Panc1 (cell line): Measurements from ENCODE around the gene EIF5A. TPM values are rescaled to one million over a fixed set of nuclear protein-coding genes. Genes with fewer than 3 reads are reported as not detected.

Source experiments
- ATAC-seq: fragments of 200-7000 bp; cut with Tn5 transposase; 2 replicates; pipeline ENCODE4 v1.9.1; 2020; ENCODE audit warnings: mild to moderate bottlenecking, moderate library complexity
- BruUV-seq: library from RNA; stranded (reverse); fragments of 400-500 nt; replicated peaks from 2 replicates; lab custom pipeline; 2021; lab: Mats Ljungman, UMichigan
- CTCF ChIA-PET: fragments of 300-600 bp; sonication (Branson Sonifier 250); formaldehyde crosslinking; loops from one replicate; lab custom pipeline; 2022; ENCODE audit warnings: antibody characterized with exemption; lab: Charles Lee
- POLR2A ChIA-PET: fragments of 300-600 bp; sonication (Branson Sonifier 250); formaldehyde crosslinking; loops from one replicate; lab custom pipeline; 2022; ENCODE audit warnings: antibody characterized with exemption; lab: Charles Lee
- DNase-seq: peaks from one replicate; pipeline ENCODE4 v3.0.0-alpha.2; 2010; ENCODE audit warnings: low read depth, low spot score
- H3K27ac ChIP-seq: 2 replicates; pipeline ENCODE4 v1.5.1; 2011; ENCODE audit warnings: mild to moderate bottlenecking, low read length, inconsistent platforms
- H3K27me3 ChIP-seq: fragments of 200-500 bp; sonication (Bioruptor generic); 2 replicates; pipeline ENCODE4 v1.6.0; 2014; ENCODE audit warnings: low read length, inconsistent platforms; ENCODE audit not compliant: control insufficient read depth, insufficient read depth
- H3K36me3 ChIP-seq: fragments of 200-500 bp; sonication (Bioruptor generic); 2 replicates; pipeline ENCODE4 v1.5.1; 2014; ENCODE audit warnings: inconsistent platforms, mild to moderate bottlenecking, low read length, moderate library complexity; ENCODE audit not compliant: control insufficient read depth, insufficient read depth
- H3K4me1 ChIP-seq: 2 replicates; pipeline ENCODE4 v1.5.1; 2011; ENCODE audit warnings: inconsistent platforms, mild to moderate bottlenecking, low read length, moderate library complexity; ENCODE audit not compliant: control insufficient read depth, insufficient read depth
- H3K4me3 ChIP-seq, 2 experiments: 2 replicates each; pipeline ENCODE4 v1.5.1; 2011 to 2012; ENCODE audit warnings: low read depth in 2 of 2, low read length in 2 of 2, mild to moderate bottlenecking in 2 of 2, inconsistent platforms in 1 of 2, moderate library complexity in 1 of 2
- H3K9me3 ChIP-seq: fragments of 200-500 bp; sonication (Bioruptor generic); 2 replicates; pipeline ENCODE4 v1.5.1; 2014; ENCODE audit warnings: low read depth, mild to moderate bottlenecking, inconsistent platforms, low read length, moderate library complexity; ENCODE audit not compliant: control insufficient read depth, insufficient read depth
- POLR2AphosphoS5 ChIP-seq: IDR thresholded peaks from 2 replicates; pipeline ENCODE4 v1.6.1; 2012; ENCODE audit warnings: mild to moderate bottlenecking, low read depth, low read length, moderate library complexity
- SIN3A ChIP-seq: IDR thresholded peaks from 2 replicates; pipeline ENCODE4 v1.6.1; 2012; ENCODE audit warnings: low read depth, mild to moderate bottlenecking, low read length, moderate library complexity, borderline replicate concordance; ENCODE audit not compliant: insufficient read depth
- TCF7L2 ChIP-seq: IDR thresholded peaks from 2 replicates; pipeline ENCODE4 v1.6.1; 2011; ENCODE audit warnings: mild to moderate bottlenecking, low read depth, low read length, inconsistent platforms
- in situ Hi-C: cut with HindIII; loops from 2 replicates; pipeline ENCODE4 v1.10.0; 2016; ENCODE audit warnings: low sequenced_read_pairs, low pct_unique_long_range_greater_than_20kb
- intact Hi-C: fragments of 100-400 bp; cut with micrococcal nuclease; formaldehyde crosslinking; loops from one replicate; pipeline ENCODE4 v1.10.0; 2022; ENCODE audit not compliant: unreplicated experiment
- total RNA-seq: library from RNA; stranded (reverse); gene quantifications from one replicate; pipeline ENCODE4 v1.2.1, GENCODE V29; 2021; ENCODE audit not compliant: unreplicated experiment
- TF ChIP-seq, protein P1 (sequence below), 2 experiments: IDR thresholded peaks; 2 replicates each; pipeline ENCODE4 v1.6.1; 2011 to 2012; ENCODE audit warnings: low read depth in 2 of 2, control low read depth in 1 of 2, low read length in 1 of 2, mild to moderate bottlenecking in 1 of 2, moderate library complexity in 1 of 2; ENCODE audit not compliant: insufficient read depth in 1 of 2
- TF ChIP-seq, protein P2 (sequence below): fragments of 450-650 bp; IDR thresholded peaks from 2 replicates; pipeline ENCODE4 v1.5.1; 2017; ENCODE audit warnings: mild to moderate bottlenecking

EIF5A gene
- total RNA-seq, 1 experiment from 2014 or later, result 728 TPM

DNA sequence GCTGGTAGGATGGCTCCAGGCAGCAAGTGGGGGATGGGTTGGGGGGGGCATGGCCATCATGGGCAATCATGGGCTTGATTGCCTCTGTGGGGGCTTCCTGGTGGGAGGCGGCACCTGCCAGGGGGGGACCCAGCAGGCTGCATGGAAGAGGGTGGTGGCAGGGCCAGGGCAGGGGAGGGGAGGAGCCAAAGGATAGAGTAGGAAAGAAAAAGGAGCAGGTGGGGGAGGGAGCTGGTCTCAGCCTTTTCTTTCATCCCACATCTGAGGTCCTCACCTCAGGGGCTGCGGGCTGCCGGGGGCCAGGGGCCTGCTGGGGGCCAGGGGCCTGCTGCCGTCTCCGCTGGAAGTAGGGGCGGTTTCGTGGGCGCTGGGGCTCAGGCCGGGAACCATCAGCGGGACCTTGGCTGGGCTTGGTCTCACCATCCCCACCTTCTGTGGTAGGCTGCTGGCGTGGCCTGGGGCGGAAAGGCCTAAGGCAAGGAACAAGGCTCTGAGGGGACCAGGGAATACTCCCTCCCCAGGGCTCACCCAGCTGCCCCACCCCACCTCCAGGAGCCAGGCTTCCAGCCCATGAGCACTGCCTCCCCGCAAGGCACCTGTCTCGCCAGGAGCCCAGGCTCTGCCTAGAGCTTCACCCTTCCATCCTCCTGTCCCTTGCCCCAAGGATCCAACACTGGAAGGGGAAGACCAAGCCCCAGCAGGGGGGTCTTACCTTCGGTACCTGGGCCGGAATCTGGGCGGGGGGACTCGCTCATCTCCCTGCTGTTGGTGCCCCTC lies 18.0 kb upstream of the EIF5A start:
- ChIA-PET CTCF (interaction anchor here (0.6 kb wide), 1 partner anchor 40 kb away, joined by 3 read pairs; the partner anchor contains the start of gene NEURL4), POLR2A (no interaction called here)
- ATAC-seq (no peak), DNase-seq (no peak)
- H3K27ac ChIP-seq, result no peak overlapping the region
- H3K27me3 ChIP-seq, result no peaks in the 10 kb centered on the region
- H3K9me3 ChIP-seq, result no peaks in the 10 kb centered on the region
- in situ Hi-C loops (no loop called here), intact Hi-C loops (no loop called here)
- H3K36me3 ChIP-seq, result no peaks in the 10 kb centered on the region
- peaks cover 12% of the 10 kb centered on the region for H3K4me1 ChIP-seq
- TF ChIP-seq TCF7L2 (no peak), POLR2AphosphoS5 (no peak)
- H3K4me3 ChIP-seq, result no peak overlapping the region
- no TSS peak for BruUV-seq

DNA sequence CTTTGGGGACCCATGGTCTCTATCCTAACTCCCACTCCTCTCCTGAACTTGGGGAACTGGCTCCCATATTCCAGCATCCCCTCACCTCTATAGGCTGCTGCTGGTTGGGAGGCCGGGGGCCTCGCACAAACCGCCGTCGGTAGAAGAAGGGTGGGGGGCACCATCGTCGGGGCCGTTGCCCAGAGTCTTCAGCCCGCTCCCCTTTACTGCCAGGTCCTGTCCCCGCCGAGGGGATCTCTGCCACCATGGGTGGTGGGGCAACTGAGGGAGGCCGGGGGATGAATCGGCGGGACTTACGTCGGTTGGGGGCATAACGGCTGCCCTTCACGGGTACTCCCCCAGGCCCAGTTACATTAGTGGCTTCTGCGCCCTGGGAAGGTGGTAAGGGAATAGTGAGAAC lies 17.3 kb upstream of the EIF5A start:
- Histone ChIP-seq H3K27me3 (no peaks in the 10 kb centered on the region), H3K36me3 (no peaks in the 10 kb centered on the region), H3K4me3 (no peak overlapping the region), H3K9me3 (no peaks in the 10 kb centered on the region), H3K4me1 (peaks cover 12% of the 10 kb centered on the region), H3K27ac (no peak overlapping the region)
- intact Hi-C loops (no loop called here), in situ Hi-C loops (no loop called here)
- ChIA-PET CTCF (interaction anchor here (0.6 kb wide), 1 partner anchor 39 kb away, joined by 3 read pairs; the partner anchor contains the start of gene NEURL4), POLR2A (no interaction called here)
- no peak for TF ChIP-seq POLR2AphosphoS5
- no peak for TF ChIP-seq TCF7L2
- TF ChIP-seq, protein P1, sequence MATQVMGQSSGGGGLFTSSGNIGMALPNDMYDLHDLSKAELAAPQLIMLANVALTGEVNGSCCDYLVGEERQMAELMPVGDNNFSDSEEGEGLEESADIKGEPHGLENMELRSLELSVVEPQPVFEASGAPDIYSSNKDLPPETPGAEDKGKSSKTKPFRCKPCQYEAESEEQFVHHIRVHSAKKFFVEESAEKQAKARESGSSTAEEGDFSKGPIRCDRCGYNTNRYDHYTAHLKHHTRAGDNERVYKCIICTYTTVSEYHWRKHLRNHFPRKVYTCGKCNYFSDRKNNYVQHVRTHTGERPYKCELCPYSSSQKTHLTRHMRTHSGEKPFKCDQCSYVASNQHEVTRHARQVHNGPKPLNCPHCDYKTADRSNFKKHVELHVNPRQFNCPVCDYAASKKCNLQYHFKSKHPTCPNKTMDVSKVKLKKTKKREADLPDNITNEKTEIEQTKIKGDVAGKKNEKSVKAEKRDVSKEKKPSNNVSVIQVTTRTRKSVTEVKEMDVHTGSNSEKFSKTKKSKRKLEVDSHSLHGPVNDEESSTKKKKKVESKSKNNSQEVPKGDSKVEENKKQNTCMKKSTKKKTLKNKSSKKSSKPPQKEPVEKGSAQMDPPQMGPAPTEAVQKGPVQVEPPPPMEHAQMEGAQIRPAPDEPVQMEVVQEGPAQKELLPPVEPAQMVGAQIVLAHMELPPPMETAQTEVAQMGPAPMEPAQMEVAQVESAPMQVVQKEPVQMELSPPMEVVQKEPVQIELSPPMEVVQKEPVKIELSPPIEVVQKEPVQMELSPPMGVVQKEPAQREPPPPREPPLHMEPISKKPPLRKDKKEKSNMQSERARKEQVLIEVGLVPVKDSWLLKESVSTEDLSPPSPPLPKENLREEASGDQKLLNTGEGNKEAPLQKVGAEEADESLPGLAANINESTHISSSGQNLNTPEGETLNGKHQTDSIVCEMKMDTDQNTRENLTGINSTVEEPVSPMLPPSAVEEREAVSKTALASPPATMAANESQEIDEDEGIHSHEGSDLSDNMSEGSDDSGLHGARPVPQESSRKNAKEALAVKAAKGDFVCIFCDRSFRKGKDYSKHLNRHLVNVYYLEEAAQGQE (IDR thresholded peaks at IDR 0.05; ENCODE audit: insufficient read depth in 1 of 2, low read depth in 2 of 2, low read length in 1 of 2), result no peak
- ATAC-seq, result no peak
- BruUV-seq, result no TSS peak
- DNase-seq, result no peak

DNA sequence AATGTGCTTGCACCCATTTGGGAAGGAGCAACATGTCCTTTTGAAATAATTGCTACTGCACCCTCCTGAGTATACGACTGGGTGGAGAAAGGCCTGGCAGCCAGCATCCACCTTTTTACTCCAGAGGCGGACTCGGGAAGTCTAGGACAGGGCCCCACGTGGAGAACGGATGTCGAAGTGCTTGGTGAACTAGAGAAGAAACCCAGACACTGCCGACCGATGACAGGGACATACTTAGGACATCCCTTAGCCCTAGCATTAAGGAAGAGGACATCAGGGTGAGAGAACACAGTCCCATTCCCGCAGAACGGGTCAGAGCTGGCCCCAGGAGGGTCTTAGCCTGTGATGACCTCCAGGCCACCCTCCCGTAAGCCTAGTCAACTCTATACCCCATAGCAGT lies 16.7 kb upstream of the EIF5A start:
- H3K4me1 ChIP-seq, result peaks cover 13% of the 10 kb centered on the region
- BruUV-seq, result no TSS peak
- POLR2A ChIA-PET, result interaction anchor here (0.7 kb wide), 1 partner anchor 39 kb away, joined by 3 read pairs; no protein-coding TSS in a partner anchor
- no peaks in the 10 kb centered on the region for H3K36me3 ChIP-seq
- H3K27ac ChIP-seq, result no peak overlapping the region
- H3K27me3 ChIP-seq, result no peaks in the 10 kb centered on the region
- DNase-seq (no peak), ATAC-seq (no peak)
- TF ChIP-seq TCF7L2 (no peak), SIN3A (no peak), POLR2AphosphoS5 (no peak)
- TF ChIP-seq, protein P2, sequence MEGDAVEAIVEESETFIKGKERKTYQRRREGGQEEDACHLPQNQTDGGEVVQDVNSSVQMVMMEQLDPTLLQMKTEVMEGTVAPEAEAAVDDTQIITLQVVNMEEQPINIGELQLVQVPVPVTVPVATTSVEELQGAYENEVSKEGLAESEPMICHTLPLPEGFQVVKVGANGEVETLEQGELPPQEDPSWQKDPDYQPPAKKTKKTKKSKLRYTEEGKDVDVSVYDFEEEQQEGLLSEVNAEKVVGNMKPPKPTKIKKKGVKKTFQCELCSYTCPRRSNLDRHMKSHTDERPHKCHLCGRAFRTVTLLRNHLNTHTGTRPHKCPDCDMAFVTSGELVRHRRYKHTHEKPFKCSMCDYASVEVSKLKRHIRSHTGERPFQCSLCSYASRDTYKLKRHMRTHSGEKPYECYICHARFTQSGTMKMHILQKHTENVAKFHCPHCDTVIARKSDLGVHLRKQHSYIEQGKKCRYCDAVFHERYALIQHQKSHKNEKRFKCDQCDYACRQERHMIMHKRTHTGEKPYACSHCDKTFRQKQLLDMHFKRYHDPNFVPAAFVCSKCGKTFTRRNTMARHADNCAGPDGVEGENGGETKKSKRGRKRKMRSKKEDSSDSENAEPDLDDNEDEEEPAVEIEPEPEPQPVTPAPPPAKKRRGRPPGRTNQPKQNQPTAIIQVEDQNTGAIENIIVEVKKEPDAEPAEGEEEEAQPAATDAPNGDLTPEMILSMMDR, result no peak
- TF ChIP-seq, protein P1 (IDR thresholded peaks at IDR 0.05; ENCODE audit: insufficient read depth in 1 of 2, low read depth in 2 of 2, low read length in 1 of 2), result no peak
- in situ Hi-C loops, result no loop called here
- no peaks in the 10 kb centered on the region for H3K9me3 ChIP-seq
- no peak overlapping the region for H3K4me3 ChIP-seq
- intact Hi-C loops, result no loop called here
- CTCF ChIA-PET, result no interaction called here
